HG02571 (cell line): ENCODE results near the gene TRHDE.

Experiments
- ATAC-seq: cut with Tn5 transposase; IDR thresholded peaks from one replicate; pipeline ENCODE4 v1.9.1; 2021; ENCODE audit warnings: mild to moderate bottlenecking, moderate library complexity; ENCODE audit not compliant: unreplicated experiment

TRHDE gene

DNA sequence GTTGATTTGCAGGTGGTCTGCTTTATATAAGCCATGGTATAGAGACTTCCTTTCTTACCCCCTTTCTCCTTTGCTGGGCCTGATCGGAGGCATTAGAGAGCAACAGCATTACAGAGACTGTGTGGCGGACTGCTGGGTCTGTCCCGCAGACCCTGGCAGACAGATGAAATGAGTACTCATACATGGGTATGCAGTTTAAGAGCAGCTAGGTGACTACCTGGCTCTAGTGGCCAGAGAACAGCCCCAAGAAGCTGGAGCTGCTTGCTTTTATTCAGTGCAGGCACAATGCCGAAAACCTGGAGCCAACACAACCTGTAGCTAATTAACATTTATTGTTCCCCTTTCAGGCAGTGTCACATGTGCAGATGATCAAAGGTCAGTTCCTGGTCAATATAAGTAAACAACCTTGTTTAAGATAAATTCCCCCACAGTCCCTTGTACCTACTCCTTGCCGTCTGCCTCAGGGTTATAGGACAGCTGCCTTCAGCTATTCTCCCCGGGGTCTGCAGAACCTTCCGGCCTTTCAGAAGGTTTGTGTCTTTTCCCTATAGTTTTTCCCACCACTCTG, 160.0 kb downstream of the TRHDE start:
- no peak for ATAC-seq

- ATAC-seq, result no peak
Measured at GRCh38 chr12:72433298-72433697, 161.1 kb downstream of the TRHDE start.

DNA sequence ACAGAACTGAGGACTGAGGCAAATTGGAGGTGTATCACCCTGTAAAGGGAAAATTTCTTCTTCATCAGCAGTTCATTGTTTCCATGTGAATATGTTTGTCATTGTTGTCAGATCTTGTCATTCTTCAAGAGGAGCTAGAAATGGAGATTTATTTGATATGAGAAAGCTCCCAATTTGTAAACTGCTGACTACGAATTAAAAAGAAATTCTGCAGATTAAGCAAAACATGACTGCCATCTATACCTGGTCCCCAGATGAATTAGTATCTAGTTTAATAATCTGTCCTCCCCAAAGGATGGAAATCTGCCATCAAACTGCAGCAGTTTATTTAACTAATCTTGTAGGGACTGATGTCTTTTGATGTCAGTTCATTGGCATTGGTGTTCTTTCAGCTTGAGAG, 162.8 kb downstream of the TRHDE start:
- ATAC-seq, result no peak

- ATAC-seq, result no peak
Measured at GRCh38 chr12:72442217-72442616, 170.0 kb downstream of the TRHDE start.

DNA sequence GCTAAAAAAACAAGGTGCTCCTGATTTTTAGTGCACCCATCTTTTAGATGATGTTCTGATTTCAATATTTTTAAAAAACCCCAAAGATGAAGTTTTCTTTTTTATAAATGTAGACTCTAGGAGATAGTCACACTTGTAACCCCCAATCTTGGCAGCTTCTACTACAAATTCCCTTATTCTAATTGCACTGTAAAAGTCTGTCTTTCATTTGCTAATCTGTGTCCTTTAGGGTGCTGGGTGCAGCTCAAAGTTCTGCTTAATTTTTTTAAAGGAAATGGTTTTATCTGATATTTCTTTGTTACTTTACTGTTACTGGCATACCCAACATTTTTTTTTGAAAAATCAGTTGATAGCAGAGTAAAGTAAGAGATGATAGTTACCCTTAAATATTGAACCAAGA, 172.0 kb downstream of the TRHDE start:
- no peak for ATAC-seq

DNA sequence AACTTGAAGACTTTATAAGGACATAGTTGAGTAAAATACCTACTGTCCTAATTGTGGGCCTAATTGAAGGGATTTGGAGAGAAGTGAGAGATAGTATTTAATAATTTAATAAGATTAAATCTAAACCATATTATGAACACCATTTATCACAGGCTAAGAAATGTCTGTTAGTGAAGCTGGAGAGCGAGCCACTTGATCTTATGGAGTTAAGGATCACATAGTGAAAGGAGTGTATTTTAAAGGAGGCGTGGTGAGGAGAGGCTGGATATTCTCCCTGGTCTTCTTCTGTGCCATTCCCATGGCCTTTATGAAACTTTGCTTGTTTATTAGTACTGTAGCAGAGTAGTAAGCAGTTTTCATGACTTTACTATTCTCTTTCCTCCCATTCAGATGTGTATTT, 172.4 kb downstream of the TRHDE start:
- no peak for ATAC-seq

GRCh38 chr12:72448089-72448488, 175.9 kb downstream of the TRHDE start:
- no peak for ATAC-seq

- no peak for ATAC-seq
Measured at GRCh38 chr12:72448805-72449204, 176.6 kb downstream of the TRHDE start.

GRCh38 chr12:72453066-72453465, 180.9 kb downstream of the TRHDE start:
- ATAC-seq, result no peak

GRCh38 chr12:72453550-72453949, 181.4 kb downstream of the TRHDE start:
- ATAC-seq, result no peak

GRCh38 chr12:72464471-72464870, 192.3 kb downstream of the TRHDE start:
- no peak for ATAC-seq

DNA sequence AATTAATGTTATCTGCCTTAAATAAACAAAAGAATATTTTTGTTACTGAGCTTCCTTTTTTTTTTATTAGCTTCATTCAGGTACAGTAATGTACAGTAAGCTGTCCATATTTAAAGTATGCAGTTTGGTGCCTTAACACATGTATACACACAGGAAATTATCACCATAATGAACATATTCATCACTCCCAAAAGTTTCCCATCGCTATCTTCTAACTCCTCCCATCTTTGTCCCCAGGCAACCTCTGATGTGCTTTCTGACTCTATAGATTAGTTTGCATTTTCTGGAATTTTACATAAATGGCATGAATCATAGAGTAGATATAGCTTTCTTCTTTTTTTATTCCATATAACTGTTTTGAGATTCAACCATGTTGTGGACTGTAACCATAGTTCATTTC, 193.0 kb downstream of the TRHDE start:
- ATAC-seq, result no peak

- no peak for ATAC-seq
Measured at GRCh38 chr12:72465940-72466630, 193.9 kb downstream of the TRHDE start.

DNA sequence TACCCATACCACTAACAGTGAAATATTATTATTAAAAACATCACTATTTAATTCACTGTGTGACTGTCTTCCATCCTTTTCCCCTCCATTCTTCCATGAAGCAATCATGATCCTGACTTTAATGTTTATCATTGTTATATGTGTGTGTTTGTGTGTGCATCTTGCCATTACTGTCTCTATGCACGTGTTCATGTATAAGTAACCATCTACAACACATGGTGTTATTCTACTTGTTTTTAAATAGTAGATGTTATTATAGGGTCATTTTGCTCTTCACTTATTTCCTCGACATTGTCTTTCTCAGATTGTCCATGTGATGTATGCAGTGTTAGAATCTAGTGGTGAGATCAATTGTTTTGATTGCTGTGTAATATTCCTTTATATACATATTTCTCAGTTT, 195.8 kb downstream of the TRHDE start:
- no peak for ATAC-seq

DNA sequence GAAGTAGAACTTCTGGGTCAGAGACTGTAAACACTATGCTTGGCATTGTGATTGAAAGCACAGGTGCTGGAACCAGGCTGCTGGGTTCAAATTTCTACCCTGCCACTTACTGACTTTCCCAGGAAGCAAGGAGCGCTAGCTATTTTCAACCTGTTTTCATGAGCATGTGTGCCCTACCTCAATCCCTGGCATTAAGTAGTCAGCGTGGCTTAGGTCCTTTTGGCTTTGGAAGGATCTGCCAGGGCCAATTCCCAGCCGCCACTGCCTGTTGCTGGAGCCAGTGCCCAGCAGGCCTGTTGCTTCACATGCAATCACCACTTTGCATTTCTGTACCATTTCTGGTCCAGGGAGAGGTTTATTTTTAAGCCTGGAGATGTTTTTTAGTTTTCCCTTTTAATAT, 196.3 kb downstream of the TRHDE start:
- no peak for ATAC-seq

DNA sequence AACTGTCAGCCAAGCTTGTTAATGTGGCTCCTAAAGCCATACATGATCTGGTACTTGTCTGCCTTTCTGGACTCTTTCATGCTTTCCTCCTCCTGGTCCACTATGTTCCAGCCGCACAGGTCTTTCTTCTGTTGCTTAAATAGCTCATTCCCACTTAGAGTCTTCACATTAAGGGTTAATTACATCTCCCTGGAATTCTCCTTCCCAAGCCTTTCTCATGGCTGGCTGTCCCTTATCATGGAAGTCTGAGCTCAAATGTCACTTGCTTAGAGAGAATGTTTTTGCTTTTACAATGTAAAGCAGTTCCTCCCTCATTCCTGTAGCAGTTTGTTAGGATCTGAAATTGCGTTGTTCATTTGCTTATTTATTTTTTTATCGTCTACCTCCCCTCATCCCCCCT, 199.6 kb downstream of the TRHDE start:
- no peak for ATAC-seq

DNA sequence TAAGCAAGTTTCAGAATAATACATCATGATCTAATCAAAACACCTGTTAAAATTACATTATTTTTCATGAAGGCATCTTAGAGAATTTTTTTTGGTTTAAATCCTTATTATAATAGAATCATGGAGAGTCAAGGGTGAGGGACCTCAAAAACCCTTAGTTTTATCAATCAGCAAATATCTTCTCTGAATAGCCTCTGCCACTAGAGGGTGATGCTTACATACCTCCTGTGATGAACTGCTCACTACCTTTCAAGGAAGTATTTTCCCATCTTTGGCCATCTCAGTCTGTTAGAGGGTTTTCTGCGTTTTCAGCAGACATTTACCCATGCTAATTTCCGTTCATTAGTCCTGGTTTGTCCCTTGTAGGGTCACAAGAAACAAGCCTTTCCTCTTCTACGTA, 200.2 kb downstream of the TRHDE start:
- no peak for ATAC-seq

DNA sequence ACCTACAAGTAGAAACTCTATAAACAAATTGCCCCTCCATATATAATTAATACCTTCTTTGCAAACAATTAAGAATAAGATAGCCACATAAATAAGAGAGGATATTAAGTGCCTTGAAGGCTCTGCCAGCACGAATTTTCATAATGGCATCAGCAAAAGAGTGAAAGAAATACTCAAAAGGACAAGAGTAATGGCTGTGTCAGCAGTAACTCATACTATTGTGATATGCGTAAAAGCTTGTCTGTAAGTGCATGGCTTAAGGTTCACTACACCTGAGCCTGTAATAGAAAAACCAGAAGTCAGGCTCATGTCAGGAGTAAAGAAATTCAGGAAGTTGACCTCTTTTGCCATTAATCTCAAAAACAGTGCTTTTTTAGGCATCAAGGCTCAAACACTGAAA, 204.1 kb downstream of the TRHDE start:
- no peak for ATAC-seq

GRCh38 chr12:72485017-72485701, 213.0 kb downstream of the TRHDE start:
- ATAC-seq, result no peak

GRCh38 chr12:72491426-72491825, 219.3 kb downstream of the TRHDE start:
- ATAC-seq, result no peak

DNA sequence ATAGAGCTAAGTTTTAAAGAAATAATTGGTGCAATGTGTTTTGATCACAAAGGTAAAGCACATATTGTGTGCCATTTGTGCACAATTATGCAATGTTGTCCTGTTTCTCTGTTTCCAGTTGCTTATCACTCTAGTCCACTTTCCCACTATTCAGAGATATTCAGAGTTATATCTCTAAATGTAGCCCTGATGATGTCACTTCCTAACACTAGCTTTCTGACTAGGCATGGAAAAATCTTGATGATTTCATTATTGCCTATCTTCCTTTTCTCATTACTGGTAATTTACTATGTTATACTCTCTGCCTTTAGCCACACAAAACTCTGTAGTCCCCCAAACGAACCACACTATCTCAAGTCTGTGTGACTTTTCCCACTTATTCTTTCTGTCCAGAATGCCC, 221.2 kb downstream of the TRHDE start:
- ATAC-seq, result no peak

DNA sequence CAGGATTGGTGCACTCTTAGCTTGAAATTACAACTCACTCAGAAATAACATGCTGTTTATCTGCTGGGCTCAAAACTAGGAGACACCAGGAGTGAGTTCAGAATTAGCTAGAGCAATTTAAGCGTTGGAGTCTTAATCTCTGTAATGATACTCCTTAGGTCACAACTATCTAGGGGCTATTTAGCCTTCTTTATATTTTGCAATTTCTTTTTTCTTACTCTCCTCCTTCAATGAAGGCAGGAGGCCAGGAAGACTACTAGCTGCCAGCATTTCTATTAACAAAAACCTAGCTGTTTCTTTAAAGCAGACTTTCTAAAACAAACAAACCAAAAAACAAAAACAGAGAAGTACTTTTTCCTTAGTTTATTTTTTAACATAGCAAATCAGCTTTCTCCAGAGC, 226.2 kb downstream of the TRHDE start:
- no peak for ATAC-seq
